ENCODE measurements around the gene GSTM4. TPM values are rescaled to one million over a fixed set of nuclear protein-coding genes. Genes with fewer than 3 reads are reported as not detected.

Gene GSTM4
- total and polyA plus RNA-seq, 2 of the 4 experiments (the other 2 are of a cell fraction) = 10.4 to 37.8 TPM

GRCh38 chr1:109630898-109631512, 24.9 kb upstream of the GSTM4 start:
- CTCF ChIA-PET = interaction anchor here (1.0 to 1.2 kb wide), 2 partner anchors 11 to 85 kb away, joined by 4 to 6 read pairs; partner anchors contain the start of genes AMPD2 and GNAT2
- no TSS peak for BruUV-seq (replicated peaks)

More at GRCh38 chr1:109630898-109631512, 24.9 kb upstream of the GSTM4 start:
- Histone ChIP-seq H3K27ac (ENCODE audit: insufficient read depth, low read length) (no peak overlapping the region), H3K4me2 (ENCODE audit: low read depth, low read length) (no peak overlapping the region), H4K5ac (ENCODE audit: low read depth, low read length) (no peak overlapping the region), H2BK5ac (ENCODE audit: low read depth, low read length, poor library complexity, severe bottlenecking) (no peak overlapping the region), H2AFZ (replicated peaks; ENCODE audit: low read length, poor library complexity) (peak overlapping the region; percentile 41), H3K36me3 (ENCODE audit: control insufficient read depth, insufficient read depth, low read length) (peaks cover 64% of the 10 kb centered on the region), H2BK120ac (ENCODE audit: low read depth, low read length) (no peak overlapping the region), H3K9me3 (ENCODE audit: control insufficient read depth, insufficient read depth, low read length) (no peaks in the 10 kb centered on the region), H4K20me1 (ENCODE audit: insufficient read depth, low read length) (peaks cover 15% of the 10 kb centered on the region), H3K27me3 (ENCODE audit: control insufficient read depth, insufficient read depth, low read length) (no peaks in the 10 kb centered on the region), H3K23ac (ENCODE audit: low read depth, low read length) (no peak overlapping the region), H3K4me1 (ENCODE audit: control insufficient read depth, insufficient read depth, low read length) (peaks cover 3% of the 10 kb centered on the region), H3K79me1 (ENCODE audit: low read depth in 1 of 2, low read length in 2 of 2) (peaks cover 26 to 41% of the 10 kb centered on the region in 2 experiments; a peak in 3 of 4 replicates), H2AK5ac (ENCODE audit: low read depth, low read length) (peak overlapping the region; percentile 63; the same call in 1 of the 2 replicates), H2BK20ac (ENCODE audit: low read depth, low read length) (0 out of 2 replicates have a peak overlapping the region, but pooled peaks have one; percentile 22), H3K4ac (ENCODE audit: low read depth, low read length) (no peak overlapping the region), H3K4me3 (ENCODE audit: insufficient read depth, low read depth, low read length) (no peak overlapping the region), H3K9me1 (ENCODE audit: insufficient read depth, low read length) (no peaks in the 10 kb centered on the region), H3K56ac (ENCODE audit: extremely low read depth, insufficient read depth, low read length) (no peak overlapping the region), H3K18ac (ENCODE audit: low read depth, low read length) (no peak overlapping the region), H2AK9ac (replicated peaks; ENCODE audit: low read depth, low read length, poor library complexity) (peak overlapping the region; percentile 42), H4K91ac (ENCODE audit: insufficient read depth, low read depth, low read length) (no peak overlapping the region), H3K14ac (replicated peaks; ENCODE audit: low read depth, low read length) (no peak overlapping the region), H4K8ac (ENCODE audit: low read depth in 2 of 2, low read length in 2 of 2) (no peak overlapping the region), H3K9ac (ENCODE audit: low read depth, low read length) (no peak overlapping the region), H2BK15ac (ENCODE audit: low read depth, low read length) (no peak overlapping the region)
- TF ChIP-seq RFX5 (IDR thresholded peaks at IDR 0.05; ENCODE audit: low read depth, low read length) = no peak
- no peak for TF ChIP-seq MXI1 (IDR thresholded peaks at IDR 0.05; ENCODE audit: borderline replicate concordance, low read depth, low read length)
- TF ChIP-seq MAZ (IDR thresholded peaks at IDR 0.05; ENCODE audit: borderline replicate concordance, low read depth, low read length) = no peak
- no peak for TF ChIP-seq CTCF (conservative IDR thresholded peaks at IDR 0.05; ENCODE audit: low read depth, low read length)
- no peak for TF ChIP-seq USF2 (IDR thresholded peaks at IDR 0.05; ENCODE audit: low read depth, low read length)
- TF ChIP-seq SMC3 (IDR thresholded peaks at IDR 0.05; ENCODE audit: low read depth, low read length) = no peak
- POLR2A ChIA-PET (ENCODE audit: unreplicated experiment) = interaction anchor here (0.6 kb wide), 1 partner anchor 82 kb away, joined by 3 read pairs; no protein-coding TSS in a partner anchor
- 97% methylated on average over 14 of the region's 14 CpGs; no CpG with 5 or more reads in 1 of the 2 experiments for WGBS, 2 experiments (ENCODE audit: extremely low coverage in 2 of 2, insufficient read length in 1 of 2)
- ATAC-seq (ENCODE audit: low read depth) = no peak
- intact Hi-C loops (cut with micrococcal nuclease) = no loop called here
- no peak for DNase-seq
- dilution Hi-C loops (cut with HindIII; ENCODE audit: low sequenced_read_pairs, unreplicated experiment) = no loop called here
- in situ Hi-C loops (cut with MboI; ENCODE audit: low sequenced_read_pairs) = no loop called here
